ENCODE measurements around the gene MEP1B.

MEP1B gene

DNA sequence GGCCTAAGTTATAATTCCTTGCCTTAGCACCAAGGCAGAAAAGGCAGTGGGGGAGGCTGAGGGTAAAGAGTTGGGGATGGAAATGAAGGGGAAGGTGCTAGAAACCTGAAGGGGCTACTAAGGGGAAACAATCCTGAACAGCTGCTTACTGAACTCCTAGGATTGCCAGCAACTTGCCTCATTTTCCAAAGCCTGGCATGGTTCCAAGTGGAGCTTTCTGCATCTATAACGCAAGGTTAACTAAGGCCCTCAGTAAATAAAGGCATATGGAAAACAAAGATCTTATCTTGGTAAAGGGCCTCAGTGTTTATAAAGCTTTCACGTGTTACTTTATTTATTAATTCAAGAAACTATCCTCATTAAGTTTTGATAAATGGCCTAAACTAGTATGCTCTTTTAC, 10.9 kb downstream of the MEP1B start:
- no peak overlapping the region for H3K4me3 ChIP-seq
- no peaks in the 10 kb centered on the region for H3K4me1 ChIP-seq
- H3K36me3 ChIP-seq, result no peaks in the 10 kb centered on the region
- H3K9me3 ChIP-seq, result no peaks in the 10 kb centered on the region
- no peak for TF ChIP-seq CTCF (IDR thresholded peaks at IDR 0.05)
- intact Hi-C loops (cut with DNase I; ENCODE audit: low total_unique reads), result no loop called here
- no peak overlapping the region for H3K27ac ChIP-seq
- DNase-seq, result no peak
- no peaks in the 10 kb centered on the region for H3K27me3 ChIP-seq

DNA sequence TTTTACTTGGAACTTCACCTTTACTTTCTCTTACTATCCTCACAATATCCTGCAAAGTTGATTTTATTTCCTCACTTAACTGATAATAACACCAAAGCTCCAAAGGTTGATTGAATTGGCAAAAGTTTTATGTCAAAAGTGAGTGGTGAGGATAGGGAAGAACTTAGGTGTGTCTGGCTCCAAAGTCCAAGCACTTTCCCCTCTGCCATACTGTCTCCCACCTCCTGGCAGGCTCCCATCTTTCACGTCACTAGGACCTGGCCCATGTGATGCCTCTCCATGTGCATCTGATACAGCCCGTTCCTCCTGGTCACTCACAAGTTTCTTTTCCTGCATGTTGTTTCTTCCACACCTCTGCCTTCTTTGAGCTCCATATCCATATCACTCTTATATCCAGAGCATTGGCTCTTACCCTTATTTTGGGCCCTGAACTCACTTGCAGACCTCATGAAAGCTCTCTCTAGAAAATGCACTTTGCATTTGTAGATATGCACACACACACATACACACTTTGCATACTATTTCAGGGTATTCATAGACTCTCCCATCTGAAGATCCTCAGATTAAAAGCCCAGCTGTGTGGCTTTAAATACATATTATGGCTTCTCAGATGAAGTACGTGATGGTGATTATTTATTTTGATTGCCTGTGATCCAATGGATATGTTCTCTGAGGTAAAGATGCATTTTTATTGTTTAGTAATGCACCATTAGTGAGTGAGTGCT, 12.3 kb downstream of the MEP1B start:
- no peak for DNase-seq
- no peak for TF ChIP-seq CTCF (IDR thresholded peaks at IDR 0.05)
- intact Hi-C loops (cut with DNase I; ENCODE audit: low total_unique reads), result no loop called here
- H3K4me1 ChIP-seq, result no peaks in the 10 kb centered on the region
- no peak overlapping the region for H3K4me3 ChIP-seq
- H3K27ac ChIP-seq, result no peak overlapping the region
- no peaks in the 10 kb centered on the region for H3K36me3 ChIP-seq
- no peaks in the 10 kb centered on the region for H3K9me3 ChIP-seq
- H3K27me3 ChIP-seq, result no peaks in the 10 kb centered on the region

DNA sequence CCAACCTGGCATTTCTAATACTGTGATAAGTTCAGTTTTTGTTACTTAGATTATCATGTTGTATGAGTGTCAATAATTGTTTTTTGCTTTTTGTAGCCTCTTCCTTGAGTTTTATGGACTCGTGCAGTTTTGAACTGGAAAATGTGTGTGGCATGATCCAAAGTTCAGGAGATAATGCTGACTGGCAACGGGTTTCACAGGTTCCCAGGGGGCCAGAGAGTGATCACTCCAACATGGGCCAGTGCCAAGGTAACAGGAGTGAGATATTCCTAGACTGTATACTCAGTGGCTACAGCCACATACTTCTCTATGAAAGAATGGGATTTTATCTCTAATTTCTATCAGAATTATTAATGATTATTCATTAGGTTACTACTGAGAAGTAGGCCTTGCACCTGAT, 18.2 kb downstream of the MEP1B start:
- no peak overlapping the region for H3K27ac ChIP-seq
- no peak for TF ChIP-seq CTCF (IDR thresholded peaks at IDR 0.05)
- no peak for DNase-seq
- no peaks in the 10 kb centered on the region for H3K9me3 ChIP-seq
- H3K27me3 ChIP-seq, result no peaks in the 10 kb centered on the region
- H3K4me3 ChIP-seq, result no peak overlapping the region
- intact Hi-C loops (cut with DNase I; ENCODE audit: low total_unique reads), result no loop called here
- H3K36me3 ChIP-seq, result no peaks in the 10 kb centered on the region
- no peaks in the 10 kb centered on the region for H3K4me1 ChIP-seq

GRCh38 chr18:32208577-32208976, 18.7 kb downstream of the MEP1B start:
- Histone ChIP-seq H3K4me1 (no peaks in the 10 kb centered on the region), H3K27me3 (no peaks in the 10 kb centered on the region), H3K36me3 (no peaks in the 10 kb centered on the region), H3K9me3 (no peaks in the 10 kb centered on the region), H3K27ac (no peak overlapping the region), H3K4me3 (no peak overlapping the region)
- intact Hi-C loops (cut with DNase I; ENCODE audit: low total_unique reads), result no loop called here
- no peak for DNase-seq
- TF ChIP-seq CTCF (IDR thresholded peaks at IDR 0.05), result no peak

- Histone ChIP-seq H3K36me3 (no peaks in the 10 kb centered on the region), H3K27ac (no peak overlapping the region), H3K4me3 (no peak overlapping the region), H3K9me3 (no peaks in the 10 kb centered on the region), H3K4me1 (no peaks in the 10 kb centered on the region), H3K27me3 (no peaks in the 10 kb centered on the region)
- intact Hi-C loops (cut with DNase I; ENCODE audit: low total_unique reads), result no loop called here
- no peak for DNase-seq
- no peak for TF ChIP-seq CTCF (IDR thresholded peaks at IDR 0.05)
These were observed 20.0 kb downstream of the MEP1B start for GRCh38 chr18:32209685-32210445.
